ENCODE results near the gene CCDC9. TPM values are rescaled to one million over a fixed set of nuclear protein-coding genes. Genes with fewer than 3 reads are reported as not detected.
"Not testable (repeated sequence)": the region's sequence is repeated elsewhere in the genome, so short reads cannot be mapped to it uniquely, and the experiment has no call there.

CCDC9 gene
- total RNA-seq, 1 donor from 2014 or later, result 12.8 TPM

GRCh38 chr19:47232422-47233211 lies 23.7 kb upstream of the CCDC9 start:
- DNase-seq, result no peak

- DNase-seq, result no peak
Observed at GRCh38 chr19:47236072-47236675, 20.2 kb upstream of the CCDC9 start.

GRCh38 chr19:47239152-47239551 lies 17.2 kb upstream of the CCDC9 start:
- no peak for DNase-seq

- no peak for DNase-seq
Observed at GRCh38 chr19:47239610-47240296, 16.6 kb upstream of the CCDC9 start.

GRCh38 chr19:47240556-47240955 lies 15.8 kb upstream of the CCDC9 start:
- no peak for DNase-seq

DNA sequence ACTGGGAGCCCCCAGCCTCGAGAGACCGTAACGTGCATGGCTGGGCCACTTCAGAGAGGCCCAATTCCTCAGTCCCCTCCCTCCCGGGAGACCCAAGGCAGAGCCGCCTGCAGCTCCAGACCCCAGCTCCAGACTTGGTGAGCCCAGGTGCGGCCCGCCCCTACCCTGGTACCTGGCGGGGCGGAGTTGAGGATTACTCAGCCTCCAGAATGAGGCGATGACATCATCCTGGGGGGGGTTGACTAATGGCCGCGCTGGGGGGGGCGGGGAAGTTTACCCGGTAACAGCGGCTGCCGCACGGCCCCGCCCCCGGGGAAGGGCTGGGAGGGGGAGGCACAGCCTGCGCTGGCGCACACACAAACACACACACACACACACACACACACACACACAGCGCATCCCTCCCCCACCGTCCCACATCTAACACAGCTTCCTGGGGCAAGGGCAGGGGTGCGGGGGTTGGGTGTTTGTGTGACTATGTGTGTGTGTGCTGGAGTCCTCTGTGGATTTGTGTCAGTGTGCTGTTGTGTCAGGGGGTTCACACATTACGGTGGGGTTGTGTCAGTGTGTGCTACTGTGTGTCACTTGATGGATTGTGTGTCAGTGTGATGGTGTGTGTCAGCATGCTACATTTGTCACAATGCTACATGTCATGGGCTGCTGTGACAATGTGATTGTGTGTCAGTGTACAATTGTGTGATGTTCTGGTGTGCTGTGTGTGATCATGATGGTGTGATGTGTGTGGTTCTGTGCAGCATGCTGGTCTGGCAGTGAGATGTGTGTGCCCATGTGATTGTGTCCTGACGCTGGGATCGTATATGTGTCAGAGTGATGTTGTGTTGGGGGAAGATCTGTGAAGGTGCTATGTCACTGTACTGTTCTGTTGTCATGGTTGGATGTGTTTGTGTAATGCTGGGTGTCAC lies 15.1 kb upstream of the CCDC9 start:
- no peak for DNase-seq

- DNase-seq, result no peak
Observed at GRCh38 chr19:47241919-47242577, 14.3 kb upstream of the CCDC9 start.

DNA sequence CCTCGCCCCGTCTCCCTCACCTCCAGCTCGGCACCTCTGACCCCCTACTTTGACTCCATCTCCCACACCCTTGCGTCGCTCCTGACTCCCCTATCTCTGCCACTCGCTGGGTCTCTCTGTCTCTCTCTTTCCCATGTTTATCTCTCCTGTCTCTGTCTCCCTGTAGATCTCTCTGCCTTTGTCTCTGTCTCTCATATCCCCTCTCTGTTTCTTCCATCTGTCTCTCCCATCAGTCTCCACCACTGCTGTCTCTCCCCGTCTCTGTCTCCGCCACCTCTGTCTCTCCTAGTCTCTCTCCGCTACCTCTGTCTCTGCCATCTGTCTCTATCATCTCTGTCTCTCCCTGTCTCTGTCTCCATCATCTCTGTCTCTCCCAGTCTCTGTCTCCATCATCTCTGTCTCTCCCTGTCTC lies 13.0 kb upstream of the CCDC9 start:
- no peak for DNase-seq

GRCh38 chr19:47243776-47244547 lies 12.4 kb upstream of the CCDC9 start:
- DNase-seq, result peak; percentile 94

- peak; percentile 69 for DNase-seq
Observed at GRCh38 chr19:47247308-47247990, 8.9 kb upstream of the CCDC9 start.

GRCh38 chr19:47253016-47253415 lies 3.3 kb upstream of the CCDC9 start:
- not testable (repeated sequence) for DNase-seq

DNA sequence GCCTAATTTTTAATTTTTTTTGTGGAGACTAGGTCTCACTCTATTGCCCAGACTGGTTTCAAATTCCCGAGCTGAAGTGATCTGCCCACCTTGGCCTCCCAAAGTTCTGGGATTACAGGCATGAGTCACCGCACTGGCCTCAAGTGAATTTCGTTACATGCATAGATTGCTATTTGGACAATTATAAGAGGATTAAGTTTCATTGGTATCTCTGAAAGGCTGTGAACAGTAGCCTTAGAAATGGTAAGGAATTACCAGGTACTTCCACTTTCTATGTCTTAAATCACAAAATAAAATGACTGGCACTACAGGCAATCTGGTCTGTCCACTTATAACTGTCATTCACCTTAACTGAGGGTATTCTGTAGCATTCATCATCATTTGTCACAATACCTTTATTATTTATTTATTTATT lies 2.9 kb upstream of the CCDC9 start:
- DNase-seq, result no peak

DNA sequence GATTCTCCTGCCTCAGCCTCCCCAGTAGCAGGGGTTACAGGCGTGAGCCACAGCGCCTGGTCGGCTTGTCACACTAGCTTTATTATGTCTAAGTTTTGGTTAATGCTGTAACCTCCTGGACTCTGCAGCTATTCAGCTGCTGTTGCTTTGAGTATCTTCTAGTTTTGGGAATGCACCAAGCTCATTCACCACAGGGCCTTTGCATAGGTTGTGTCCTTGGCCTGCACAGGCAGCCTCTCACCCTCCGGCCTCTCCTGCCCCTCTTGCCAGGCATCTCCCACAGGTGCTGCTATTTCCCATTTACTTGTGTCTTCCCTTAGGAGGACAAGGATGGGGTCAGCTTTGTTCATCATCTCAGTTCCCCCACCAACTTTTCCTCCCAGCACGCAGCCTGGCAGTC lies 2.4 kb upstream of the CCDC9 start:
- no peak for DNase-seq

DNA sequence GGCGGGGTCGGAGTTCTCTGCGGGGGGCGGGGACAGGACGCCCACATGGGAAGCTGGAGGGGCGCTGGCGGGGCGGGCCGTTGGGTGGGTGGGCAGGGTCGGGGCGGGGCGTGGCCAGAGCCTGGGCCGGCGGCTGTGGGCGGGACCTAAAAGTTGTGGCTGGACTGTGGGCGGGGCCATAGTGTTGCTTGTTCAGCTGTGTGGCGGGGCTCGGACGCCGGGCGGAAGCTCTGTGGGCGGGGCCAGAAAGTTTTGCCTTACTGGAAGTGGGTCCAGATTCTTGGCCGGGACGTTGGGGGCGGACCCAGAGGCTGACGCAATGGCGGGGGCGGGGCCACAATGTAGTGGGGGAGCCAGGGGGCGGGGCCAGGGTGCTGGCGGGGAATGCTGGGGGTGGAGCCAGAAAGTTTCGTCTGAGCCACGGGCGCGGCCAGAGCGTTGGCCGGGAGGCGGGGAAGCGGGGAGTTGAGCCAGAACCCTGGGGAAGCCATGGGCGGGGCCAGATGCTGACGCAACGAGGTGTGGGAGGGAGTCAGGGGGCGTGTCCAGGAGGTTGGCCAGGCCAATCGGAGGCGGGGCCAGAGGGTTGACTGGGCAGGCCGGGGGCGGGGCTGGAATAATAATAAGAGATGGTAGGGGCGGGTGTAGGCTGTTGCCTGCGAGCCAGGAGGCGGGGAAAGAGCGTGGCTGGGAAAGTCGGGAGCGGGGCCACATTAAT lies 527 bp downstream of the CCDC9 start:
- peak; percentile 100 for DNase-seq

GRCh38 chr19:47257411-47258169 lies 1.3 kb downstream of the CCDC9 start:
- DNase-seq, result peak; percentile 73

DNA sequence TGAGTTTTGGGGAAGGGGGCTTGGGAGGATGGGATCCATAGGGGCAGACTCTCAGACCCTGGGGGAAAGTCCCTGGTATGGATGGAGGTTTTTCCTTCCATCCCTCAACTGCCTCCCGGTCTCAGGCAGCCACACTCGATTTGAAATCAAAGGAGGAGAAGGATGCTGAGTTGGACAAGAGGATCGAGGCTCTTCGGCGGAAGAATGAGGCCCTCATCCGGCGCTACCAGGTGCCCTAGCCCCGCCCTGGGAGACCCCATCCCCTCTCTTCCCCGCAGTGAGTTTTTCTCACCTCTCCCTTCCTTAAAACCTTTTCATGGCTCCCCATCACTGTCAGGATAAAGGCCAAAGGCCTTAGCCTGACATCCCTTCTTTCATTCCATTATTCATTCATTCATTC lies 2.1 kb downstream of the CCDC9 start:
- DNase-seq, result no peak

GRCh38 chr19:47258895-47259555 lies 2.7 kb downstream of the CCDC9 start:
- DNase-seq, result no peak

DNA sequence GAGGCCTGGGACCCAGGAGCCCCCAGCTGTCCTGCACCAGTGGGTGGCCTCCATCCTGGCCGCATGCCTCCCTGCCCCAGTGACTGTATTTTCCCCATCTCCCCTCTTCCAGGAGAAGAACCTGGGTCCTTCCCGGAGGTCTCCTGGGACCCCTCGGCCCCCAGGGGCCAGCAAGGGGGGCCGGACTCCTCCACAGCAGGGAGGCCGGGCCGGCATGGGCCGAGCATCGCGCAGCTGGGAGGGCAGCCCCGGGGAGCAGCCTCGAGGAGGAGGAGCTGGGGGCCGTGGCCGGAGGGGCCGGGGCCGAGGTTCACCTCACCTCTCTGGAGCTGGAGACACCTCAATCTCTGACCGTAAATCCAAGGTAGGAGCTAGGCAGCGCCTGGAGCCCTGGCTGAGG lies 4.2 kb downstream of the CCDC9 start:
- no peak for DNase-seq

Measured in skin of body (tissue), 2 donors.